ENCODE results near the gene HORMAD2.
"Not testable (repeated sequence)": the region's sequence is repeated elsewhere in the genome, so short reads cannot be mapped to it uniquely, and the experiment has no call there.

DNA sequence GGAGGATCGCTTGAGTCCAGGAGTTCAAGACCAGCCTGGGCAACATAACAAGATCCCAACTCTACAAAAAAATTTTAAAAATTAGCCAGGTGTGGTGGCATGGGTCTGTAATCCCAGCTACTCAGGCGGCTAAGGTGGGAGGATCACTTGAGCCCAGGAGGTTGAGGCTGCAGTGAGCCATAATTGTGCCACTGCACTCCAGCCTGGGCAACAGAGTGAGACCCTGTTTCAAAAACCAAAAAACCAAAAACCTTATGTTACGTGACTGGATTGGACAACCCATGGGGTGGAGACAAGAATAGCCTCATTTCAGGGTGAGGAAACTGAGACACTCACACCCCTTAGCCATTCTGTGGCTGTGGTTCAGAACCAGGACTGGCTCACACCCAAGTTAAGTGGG, 136.0 kb downstream of the HORMAD2 start:
- not testable (repeated sequence) for TF ChIP-seq EZH2 (IDR thresholded peaks at IDR 0.05; ENCODE audit: insufficient read depth, poor library complexity, severe bottlenecking); EZH2phosphoT487 (IDR thresholded peaks at IDR 0.05; ENCODE audit: insufficient read depth, low read depth)
